NB4 (cell line): ENCODE results near the gene FBXO2.

Source experiments
- CTCF ChIP-seq: IDR thresholded peaks from one replicate; pipeline ENCODE4 v1.5.1; 2012; ENCODE audit warnings: low read depth, low read length
- MAX ChIP-seq: IDR thresholded peaks from 2 replicates; pipeline ENCODE4 v1.6.1; 2011; ENCODE audit warnings: low read depth, low read length
- MYC ChIP-seq: IDR thresholded peaks from 2 replicates; pipeline ENCODE4 v1.6.1; 2011; ENCODE audit warnings: low read depth, low read length
- POLR2A ChIP-seq: IDR thresholded peaks from 2 replicates; pipeline ENCODE4 v1.6.1; 2011; ENCODE audit warnings: mild to moderate bottlenecking; ENCODE audit not compliant: insufficient read length; ENCODE audit errors: extremely low read depth

GRCh38 chr1:11693024-11693590 lies 38.9 kb upstream of the FBXO2 start:
- peak; percentile 59; the same call in 1 of the 2 replicates for TF ChIP-seq MYC
- TF ChIP-seq CTCF: no peak
- TF ChIP-seq POLR2A: no peak
- TF ChIP-seq MAX: peak; percentile 80
